Measurements from ENCODE around the gene GIT1. TPM values are rescaled to one million over a fixed set of nuclear protein-coding genes. Genes with fewer than 3 reads are reported as not detected.

GIT1 gene
- total and polyA plus RNA-seq, 4 donors: 8.1 to 47.0 (median 33.0) TPM

- intact Hi-C loops (cut with DNase I): loop anchor here (5.0 kb wide), 3 partner anchors 38 to 348 kb away; partner anchors contain the start of genes CORO6 (in 1 of the 2) and SSH2 (in 1 of the 2)
- ATAC-seq (ENCODE audit: low FRiP score): no peak
- DNase-seq: no peak
- no peaks in the 10 kb centered on the region for H3K27me3 ChIP-seq (ENCODE audit: control insufficient read depth in 1 of 2, insufficient read depth in 2 of 2, low read length in 1 of 2)
- no peaks in the 10 kb centered on the region for H3K4me1 ChIP-seq (ENCODE audit: control insufficient read depth in 1 of 2, insufficient read depth in 2 of 2, low read length in 2 of 2)
- no peak overlapping the region for H3K4me3 ChIP-seq (ENCODE audit: low read length in 2 of 2)
- no peaks in the 10 kb centered on the region for H3K9me3 ChIP-seq (ENCODE audit: control insufficient read depth, low read length)
- WGBS, 2 donors: 72 to 81% methylated on average over 12 of the region's 12 CpGs
- no peak overlapping the region for H3K27ac ChIP-seq (ENCODE audit: low read depth in 1 of 2, low read length in 2 of 2)
- H3K36me3 ChIP-seq (ENCODE audit: control insufficient read depth in 1 of 2, insufficient read depth in 2 of 2, low read length in 1 of 2): no peaks in the 10 kb centered on the region
Measured at GRCh38 chr17:29584452-29585079, 4.9 kb downstream of the GIT1 start.

- intact Hi-C loops (cut with DNase I): loop anchor here in 1 of 2 donors (5.0 kb wide), 2 partner anchors 194 to 349 kb away; partner anchors contain the start of gene SSH2
- Histone ChIP-seq H3K27me3 (ENCODE audit: control insufficient read depth in 1 of 2, insufficient read depth in 2 of 2, low read length in 1 of 2) (no peaks in the 10 kb centered on the region), H3K27ac (ENCODE audit: low read depth in 1 of 2, low read length in 2 of 2) (no peak overlapping the region), H3K36me3 (ENCODE audit: control insufficient read depth in 1 of 2, insufficient read depth in 2 of 2, low read length in 1 of 2) (no peaks in the 10 kb centered on the region), H3K9me3 (ENCODE audit: control insufficient read depth, low read length) (no peaks in the 10 kb centered on the region), H3K4me1 (ENCODE audit: control insufficient read depth in 1 of 2, insufficient read depth in 2 of 2, low read length in 2 of 2) (no peaks in the 10 kb centered on the region), H3K4me3 (ENCODE audit: low read length in 2 of 2) (no peak overlapping the region)
- no peak for DNase-seq
- ATAC-seq (ENCODE audit: low FRiP score): no peak
- 88 to 90% methylated on average over 16 of the region's 16 CpGs for WGBS, 2 donors
Measured at GRCh38 chr17:29583324-29584248, 5.9 kb downstream of the GIT1 start.

GRCh38 chr17:29582772-29583171, 6.7 kb downstream of the GIT1 start:
- Histone ChIP-seq H3K4me3 (ENCODE audit: low read length in 2 of 2) (no peak overlapping the region), H3K36me3 (ENCODE audit: control insufficient read depth in 1 of 2, insufficient read depth in 2 of 2, low read length in 1 of 2) (no peaks in the 10 kb centered on the region), H3K4me1 (ENCODE audit: control insufficient read depth in 1 of 2, insufficient read depth in 2 of 2, low read length in 2 of 2) (no peaks in the 10 kb centered on the region), H3K27ac (ENCODE audit: low read depth in 1 of 2, low read length in 2 of 2) (no peak overlapping the region), H3K27me3 (ENCODE audit: control insufficient read depth in 1 of 2, insufficient read depth in 2 of 2, low read length in 1 of 2) (no peaks in the 10 kb centered on the region), H3K9me3 (ENCODE audit: control insufficient read depth, low read length) (no peaks in the 10 kb centered on the region)
- intact Hi-C loops (cut with DNase I): loop anchor here in 1 of 2 donors (5.0 kb wide), 2 partner anchors 195 to 350 kb away; partner anchors contain the start of gene SSH2
- whole genome bisulfite sequencing, 2 donors: 81 to 82% methylated on average over 13 of the region's 13 CpGs
- DNase-seq: no peak
- no peak for ATAC-seq (ENCODE audit: low FRiP score)

- intact Hi-C loops (cut with DNase I): loop anchor here in 1 of 2 donors (5.0 kb wide), 2 partner anchors 195 to 350 kb away; partner anchors contain the start of gene SSH2
- H3K4me3 ChIP-seq (ENCODE audit: low read length in 2 of 2): no peak overlapping the region
- DNase-seq (no peak), ATAC-seq (ENCODE audit: low FRiP score) (no peak)
- no peaks in the 10 kb centered on the region for H3K36me3 ChIP-seq (ENCODE audit: control insufficient read depth in 1 of 2, insufficient read depth in 2 of 2, low read length in 1 of 2)
- no peak overlapping the region for H3K27ac ChIP-seq (ENCODE audit: low read depth in 1 of 2, low read length in 2 of 2)
- 69 to 79% methylated on average over 10 of the region's 10 CpGs for WGBS, 2 donors
- H3K27me3 ChIP-seq (ENCODE audit: control insufficient read depth in 1 of 2, insufficient read depth in 2 of 2, low read length in 1 of 2): no peaks in the 10 kb centered on the region
- no peaks in the 10 kb centered on the region for H3K4me1 ChIP-seq (ENCODE audit: control insufficient read depth in 1 of 2, insufficient read depth in 2 of 2, low read length in 2 of 2)
- H3K9me3 ChIP-seq (ENCODE audit: control insufficient read depth, low read length): no peaks in the 10 kb centered on the region
Measured at GRCh38 chr17:29582254-29582765, 7.1 kb downstream of the GIT1 start.

GRCh38 chr17:29581583-29582253, 7.7 kb downstream of the GIT1 start:
- 77 to 80% methylated on average over 20 of the region's 20 CpGs for WGBS, 2 donors
- H3K27ac ChIP-seq (ENCODE audit: low read depth in 1 of 2, low read length in 2 of 2): no peak overlapping the region
- DNase-seq (no peak), ATAC-seq (ENCODE audit: low FRiP score) (no peak)
- H3K4me3 ChIP-seq (ENCODE audit: low read length in 2 of 2): no peak overlapping the region
- no peaks in the 10 kb centered on the region for H3K9me3 ChIP-seq (ENCODE audit: control insufficient read depth, low read length)
- H3K4me1 ChIP-seq (ENCODE audit: control insufficient read depth in 1 of 2, insufficient read depth in 2 of 2, low read length in 2 of 2): no peaks in the 10 kb centered on the region
- no peaks in the 10 kb centered on the region for H3K27me3 ChIP-seq (ENCODE audit: control insufficient read depth in 1 of 2, insufficient read depth in 2 of 2, low read length in 1 of 2)
- intact Hi-C loops (cut with DNase I): loop anchor here in 1 of 2 donors (5.0 kb wide), 2 partner anchors 196 to 351 kb away; partner anchors contain the start of gene SSH2
- H3K36me3 ChIP-seq (ENCODE audit: control insufficient read depth in 1 of 2, insufficient read depth in 2 of 2, low read length in 1 of 2): no peaks in the 10 kb centered on the region

- no peak overlapping the region for H3K27ac ChIP-seq (ENCODE audit: low read depth in 1 of 2, low read length in 2 of 2)
Measured at GRCh38 chr17:29579866-29580771, 9.3 kb downstream of the GIT1 start.

GRCh38 chr17:29578626-29579485, 10.6 kb downstream of the GIT1 start:
- Histone ChIP-seq H3K4me1 (ENCODE audit: control insufficient read depth in 1 of 2, insufficient read depth in 2 of 2, low read length in 2 of 2) (no peaks in the 10 kb centered on the region), H3K36me3 (ENCODE audit: control insufficient read depth in 1 of 2, insufficient read depth in 2 of 2, low read length in 1 of 2) (no peaks in the 10 kb centered on the region), H3K27me3 (ENCODE audit: control insufficient read depth in 1 of 2, insufficient read depth in 2 of 2, low read length in 1 of 2) (no peaks in the 10 kb centered on the region), H3K27ac (ENCODE audit: low read depth in 1 of 2, low read length in 2 of 2) (no peak overlapping the region), H3K9me3 (ENCODE audit: control insufficient read depth, low read length) (no peaks in the 10 kb centered on the region), H3K4me3 (ENCODE audit: low read length in 2 of 2) (no peak overlapping the region)
- 91 to 92% methylated on average over 14 of the region's 14 CpGs for WGBS, 2 donors
- DNase-seq: no peak
- intact Hi-C loops (cut with DNase I): no loop called here
- ATAC-seq (ENCODE audit: low FRiP score): no peak

More at GRCh38 chr17:29579866-29580771, 9.3 kb downstream of the GIT1 start:
- H3K4me3 ChIP-seq (ENCODE audit: low read length in 2 of 2): no peak overlapping the region
- H3K9me3 ChIP-seq (ENCODE audit: control insufficient read depth, low read length): no peaks in the 10 kb centered on the region
- no peaks in the 10 kb centered on the region for H3K4me1 ChIP-seq (ENCODE audit: control insufficient read depth in 1 of 2, insufficient read depth in 2 of 2, low read length in 2 of 2)
- 53 to 57% methylated on average over 15 of the region's 15 CpGs for WGBS, 2 donors
- H3K36me3 ChIP-seq (ENCODE audit: control insufficient read depth in 1 of 2, insufficient read depth in 2 of 2, low read length in 1 of 2): no peaks in the 10 kb centered on the region
- DNase-seq: peak; percentile 89 to 96
- peak; percentile 86 for ATAC-seq (ENCODE audit: low FRiP score)
- no peaks in the 10 kb centered on the region for H3K27me3 ChIP-seq (ENCODE audit: control insufficient read depth in 1 of 2, insufficient read depth in 2 of 2, low read length in 1 of 2)
- intact Hi-C loops (cut with DNase I): loop anchor here in 1 of 2 donors (5.0 kb wide), 2 partner anchors 197 to 352 kb away; partner anchors contain the start of gene SSH2

All from aorta (tissue), 5 donors.